Measurements from ENCODE around the gene SMAD3.

GRCh38 chr15:67216859-67217258 is 151.5 kb downstream of the SMAD3 start:
- TF ChIP-seq POLR2AphosphoS5 (IDR thresholded peaks at IDR 0.05; ENCODE audit: low read depth): no peak
- TF ChIP-seq CTCF (IDR thresholded peaks at IDR 0.05; ENCODE audit: insufficient read depth, low read length): no peak
- TF ChIP-seq REST (IDR thresholded peaks at IDR 0.05; ENCODE audit: insufficient replicate concordance, low read depth): no peak
